Kidney tubule cell (primary cell): ENCODE results near the gene SIT1.
"Not testable (repeated sequence)": the region's sequence is repeated elsewhere in the genome, so short reads cannot be mapped to it uniquely, and the experiment has no call there.

Experiments
- DNase-seq: peaks from one replicate; pipeline ENCODE4 v3.0.0-alpha.2; 2018; ENCODE audit warnings: low spot score

SIT1 gene

DNA sequence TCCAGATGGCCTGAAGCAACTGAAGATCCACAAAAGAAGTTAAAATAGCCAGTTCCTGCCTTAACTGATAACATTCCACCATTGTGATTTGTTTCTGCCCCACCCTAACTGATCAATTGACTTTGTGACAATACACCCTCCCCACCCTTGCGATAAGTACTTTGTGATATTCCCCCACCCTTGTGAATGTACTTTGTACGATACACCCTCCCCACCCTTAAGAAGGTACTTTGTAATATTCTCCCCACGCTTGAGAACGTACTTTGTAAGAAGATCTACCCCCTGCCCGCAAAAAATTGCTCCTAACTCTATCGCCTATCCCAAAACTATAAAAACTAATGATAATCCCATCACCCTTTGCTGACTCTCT, 13.9 kb downstream of the SIT1 start:
- DNase-seq, result not testable (repeated sequence)

DNA sequence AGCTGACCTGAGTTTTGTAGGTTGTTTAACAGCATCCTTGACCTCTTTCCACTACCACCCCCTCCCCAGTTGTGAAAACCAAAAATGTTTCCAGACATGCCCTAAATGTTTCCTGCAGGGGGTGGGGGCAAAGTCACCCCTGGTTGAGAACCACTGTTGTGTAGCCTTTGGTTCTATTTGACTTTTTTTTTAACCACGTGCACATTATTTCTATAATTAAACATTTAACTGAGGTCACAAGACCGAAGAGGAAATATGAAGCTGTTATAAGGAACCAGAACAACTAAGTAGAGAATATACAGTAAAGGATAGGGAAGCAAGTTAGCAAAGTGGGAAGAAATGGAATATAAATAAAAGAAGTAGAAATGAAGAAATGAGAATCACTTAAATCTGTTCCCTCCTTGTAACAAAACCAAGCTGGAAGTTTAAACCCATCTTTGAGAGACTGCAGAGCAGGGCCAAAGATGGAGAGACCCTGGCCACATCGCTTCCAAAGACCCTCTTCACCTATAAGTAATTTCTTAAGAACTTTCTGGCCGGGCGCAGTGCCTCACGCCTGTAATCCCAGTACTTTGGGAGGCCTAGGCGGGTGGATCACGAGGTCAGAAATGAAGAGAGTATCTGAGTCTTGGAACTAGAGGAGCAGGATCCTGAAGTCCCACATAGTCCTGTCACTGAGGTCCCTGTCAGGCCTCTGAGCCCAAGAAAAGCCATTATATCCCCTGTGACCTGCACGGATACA, 14.4 kb downstream of the SIT1 start:
- DNase-seq, result no peak

- DNase-seq, result no peak
These were observed 15.0 kb downstream of the SIT1 start for GRCh38 chr9:35635730-35636129.

DNA sequence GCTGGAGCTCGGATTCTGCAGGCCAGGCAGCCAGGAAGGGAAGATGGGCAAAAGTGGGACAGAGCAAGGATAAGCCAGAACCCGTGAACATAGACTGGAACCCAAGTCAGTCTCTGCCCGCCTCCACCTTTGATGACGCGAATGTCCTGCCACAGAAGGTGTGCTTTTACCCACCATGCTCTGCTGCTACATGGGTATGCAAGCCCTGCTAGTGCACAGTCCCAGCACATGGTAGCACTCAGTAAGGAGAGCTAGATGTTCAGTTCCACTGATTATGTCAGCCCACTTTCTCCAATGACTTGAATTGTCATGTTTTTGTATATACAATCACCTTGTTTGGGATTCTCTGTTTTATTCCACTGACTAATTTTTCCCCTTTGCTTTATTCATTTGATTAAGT, 21.1 kb downstream of the SIT1 start:
- no peak for DNase-seq

DNA sequence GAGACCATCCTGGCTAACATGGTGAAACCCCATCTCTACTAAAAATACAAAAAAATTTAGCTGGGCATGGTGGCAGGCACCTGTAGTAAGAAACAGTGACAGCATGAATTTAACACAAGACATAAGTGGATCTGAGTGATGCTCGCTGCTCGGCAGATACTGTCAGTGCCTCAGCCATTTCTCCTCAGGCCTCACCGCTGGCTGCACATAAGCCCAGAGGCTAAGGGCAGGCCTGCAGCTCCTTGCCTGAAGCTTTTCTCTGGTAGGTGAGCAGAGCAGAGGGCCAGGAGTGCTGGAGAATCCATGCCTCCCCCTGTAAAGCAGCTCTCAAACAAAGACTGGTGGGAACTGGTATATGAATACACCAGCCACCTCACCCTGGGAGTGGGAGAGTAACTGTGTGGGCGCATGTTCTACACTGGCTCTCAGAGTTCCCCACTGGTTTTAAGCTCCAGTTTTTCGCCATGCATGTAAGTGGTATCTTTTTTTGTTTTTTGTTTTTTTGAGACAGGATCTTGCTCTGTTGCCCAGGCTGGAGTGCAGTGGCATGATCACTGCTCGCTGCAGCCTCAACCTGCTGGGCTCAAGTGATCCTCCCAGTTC, 22.2 kb downstream of the SIT1 start:
- no peak for DNase-seq

DNA sequence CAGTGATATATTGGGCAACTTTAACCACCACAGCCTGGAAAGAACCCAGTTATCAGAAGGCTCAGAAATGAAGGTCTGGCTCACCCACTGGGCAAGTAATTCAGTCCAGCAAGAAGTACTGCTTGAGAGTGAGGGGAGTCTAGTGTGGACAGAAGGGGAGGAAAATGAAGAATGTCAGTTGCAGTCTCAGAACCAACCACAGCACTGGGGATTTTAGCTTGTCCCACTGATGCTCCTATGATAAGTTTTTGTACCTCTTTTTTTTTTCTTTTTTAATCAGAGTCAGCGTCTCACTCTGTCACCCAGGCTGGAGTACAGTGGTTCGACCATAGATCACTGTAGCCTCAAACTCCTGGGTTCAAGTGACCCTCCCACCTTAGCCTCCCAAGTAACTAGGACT, 23.2 kb downstream of the SIT1 start:
- DNase-seq, result no peak

DNA sequence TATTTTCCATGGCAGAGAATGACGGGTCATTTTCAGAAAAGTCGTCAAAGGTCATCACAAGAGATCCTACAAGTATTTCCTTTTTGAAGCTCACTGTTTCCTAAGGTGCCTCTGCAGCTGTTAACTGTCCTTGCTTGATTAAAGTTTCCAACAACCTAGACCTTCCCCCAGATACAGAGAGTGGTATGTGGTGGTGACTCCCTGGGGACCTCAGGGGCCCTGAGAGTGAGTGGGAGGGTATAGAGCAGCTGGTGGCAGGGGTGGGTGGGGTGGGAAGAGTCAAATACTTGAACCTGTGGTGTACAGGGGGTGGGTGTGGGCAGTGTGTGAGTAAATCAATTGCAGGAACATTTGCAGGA, 31.0 kb downstream of the SIT1 start:
- no peak for DNase-seq

GRCh38 chr9:35618854-35619799, 31.6 kb downstream of the SIT1 start:
- no peak for DNase-seq

DNA sequence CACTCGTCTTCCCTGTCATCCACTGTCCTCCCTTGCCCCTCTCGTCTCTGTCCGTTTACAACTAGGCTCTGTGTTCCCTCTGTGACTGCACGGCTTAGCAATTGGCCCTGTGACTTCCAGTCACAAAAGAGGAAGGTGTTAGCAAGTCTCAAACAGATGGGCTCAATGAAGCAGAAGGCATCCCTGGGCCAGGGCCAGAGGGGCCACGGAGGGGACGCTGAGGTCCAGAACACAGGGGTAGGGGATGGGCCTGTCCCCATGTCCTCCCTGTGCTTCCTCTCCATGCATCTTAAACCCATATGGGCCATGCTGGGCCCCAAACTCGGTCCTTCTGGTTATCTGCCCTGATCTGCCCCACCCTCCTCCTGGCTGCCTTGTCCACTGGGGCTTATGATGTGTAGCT, 32.4 kb downstream of the SIT1 start, which contains the start of gene CD72:
Gene CD72, minus strand, starts transcription at position 89 of the 403 bp plus-strand sequence. CDS start 110 bp downstream, outside the sequence.
- no peak for DNase-seq

GRCh38 chr9:35617548-35617947, 33.2 kb downstream of the SIT1 start:
- DNase-seq, result no peak

DNA sequence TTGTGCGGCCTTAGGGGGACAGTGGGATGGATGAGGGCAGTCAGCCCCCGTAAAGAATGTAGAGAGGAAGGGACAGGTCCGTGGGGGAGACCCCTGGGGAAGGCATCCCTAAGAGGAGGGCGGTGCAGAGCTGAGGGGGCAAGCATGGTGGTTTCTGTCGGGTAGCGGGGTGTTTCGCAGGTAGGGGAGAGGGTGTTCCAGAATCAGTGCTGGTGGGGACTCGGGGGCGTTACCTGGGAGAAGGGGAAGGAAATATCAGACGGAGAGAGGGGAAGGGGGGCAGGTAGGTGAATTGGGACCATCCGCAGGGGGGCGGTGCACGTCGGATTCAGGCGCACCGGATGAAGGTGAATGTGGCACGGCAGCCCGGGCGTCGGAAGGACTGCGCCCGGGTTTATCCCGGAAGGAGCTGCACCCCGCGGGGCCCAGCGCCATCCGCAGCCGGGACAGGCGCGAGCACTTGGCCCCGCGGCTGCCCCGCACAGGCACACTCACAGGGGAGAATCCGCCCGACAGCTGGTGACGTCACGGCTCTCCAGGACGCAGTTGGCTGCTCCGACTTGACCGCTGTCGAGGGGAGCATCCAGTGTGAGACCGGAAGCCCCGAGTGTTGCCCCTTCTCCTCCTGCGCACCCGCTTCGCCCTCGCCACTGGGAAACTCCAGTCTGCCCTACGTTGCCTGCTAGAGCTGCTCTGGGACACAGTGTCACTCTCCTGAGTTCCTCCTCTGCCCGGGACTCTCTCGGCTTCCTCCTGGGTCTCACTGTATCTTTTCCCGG, 33.9 kb downstream of the SIT1 start:
- DNase-seq, result peak; percentile 54

- no peak for DNase-seq
These were observed 34.6 kb downstream of the SIT1 start for GRCh38 chr9:35615981-35616680.

DNA sequence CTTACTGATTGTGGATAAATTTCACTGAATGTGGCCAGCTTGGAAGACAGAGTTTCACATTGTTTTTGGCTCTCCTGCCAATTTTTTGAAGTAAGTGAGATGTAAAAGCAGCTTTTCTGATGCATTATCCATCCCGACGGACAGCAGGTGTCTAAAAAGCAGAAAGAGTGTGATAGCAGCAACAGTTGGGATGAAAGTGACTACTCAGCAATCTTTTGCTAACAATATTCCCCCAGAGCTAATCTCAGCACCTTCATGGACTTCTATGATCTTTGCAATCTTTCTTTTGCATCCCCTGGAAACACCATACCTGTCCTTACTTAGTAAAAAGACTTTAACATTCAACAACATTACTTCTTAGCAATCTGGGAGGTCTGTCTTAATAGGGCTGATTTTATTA, 37.9 kb downstream of the SIT1 start:
- DNase-seq, result no peak

DNA sequence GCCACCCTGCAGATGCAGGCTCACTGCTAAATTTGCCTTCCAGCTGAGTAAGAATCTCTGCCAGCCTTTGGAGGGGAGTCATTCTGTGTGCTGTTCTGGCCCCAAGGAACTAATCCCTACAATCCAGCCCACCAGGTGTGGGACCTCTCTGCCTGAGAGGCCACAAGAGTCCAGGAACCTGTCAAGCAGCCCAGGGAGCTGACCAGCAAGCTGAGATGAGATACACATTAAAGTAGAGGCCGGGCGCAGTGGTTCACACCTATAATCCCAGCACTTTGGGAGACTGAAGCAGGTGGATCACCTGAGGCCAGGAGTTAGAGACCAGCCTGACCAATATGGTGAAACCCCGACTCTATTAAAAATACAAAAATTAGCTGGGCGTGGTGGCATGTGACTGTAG, 38.7 kb downstream of the SIT1 start:
- not testable (repeated sequence) for DNase-seq

- DNase-seq, result peak; percentile 42
These were observed 39.4 kb downstream of the SIT1 start for GRCh38 chr9:35611230-35611797.

DNA sequence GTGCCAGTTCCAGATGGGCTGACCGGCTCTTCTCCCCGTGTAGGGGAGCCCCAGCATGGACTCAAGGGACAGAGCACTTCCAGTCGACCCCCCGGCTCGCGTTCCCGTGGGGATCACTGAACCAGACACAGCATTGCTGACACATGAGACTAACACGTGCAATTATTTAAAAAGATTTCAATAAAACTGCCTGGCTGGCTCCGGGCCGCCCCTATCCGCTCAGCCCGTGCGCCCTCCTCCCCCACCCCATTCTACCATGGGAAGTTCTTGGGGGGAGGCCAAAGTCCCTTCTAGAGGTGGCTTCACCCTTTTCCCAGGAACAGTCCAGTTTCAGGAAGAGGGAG, 40.9 kb downstream of the SIT1 start:
- no peak for DNase-seq

GRCh38 chr9:35609001-35609819, 41.5 kb downstream of the SIT1 start:
- DNase-seq, result no peak

DNA sequence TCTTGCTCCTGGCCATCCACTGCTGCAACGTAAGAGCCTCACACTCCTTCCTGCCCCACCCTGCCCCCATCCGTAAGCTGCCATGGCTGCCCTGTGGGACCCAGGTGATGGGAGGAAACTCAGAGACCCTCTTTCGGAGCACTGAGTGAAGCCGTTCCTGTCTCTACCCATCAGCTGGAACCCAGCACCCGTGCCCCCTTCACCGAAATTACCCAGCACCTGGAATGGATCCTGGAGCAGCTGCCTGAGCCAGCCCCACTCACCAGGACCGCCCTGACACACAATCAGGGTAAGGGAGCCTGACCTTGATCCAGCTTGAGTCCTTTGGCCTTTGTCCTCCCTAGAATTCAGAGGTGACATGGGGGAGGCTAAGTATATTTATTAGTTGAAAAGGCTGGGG, 42.5 kb downstream of the SIT1 start:
- DNase-seq, result no peak

GRCh38 chr9:35606726-35607125, 44.0 kb downstream of the SIT1 start:
- no peak for DNase-seq

GRCh38 chr9:35606138-35606504, 44.6 kb downstream of the SIT1 start:
- peak; percentile 14 for DNase-seq
